Measurements from ENCODE around the gene UBQLN4. TPM values are rescaled to one million over a fixed set of nuclear protein-coding genes. Genes with fewer than 3 reads are reported as not detected.
"Not testable (repeated sequence)": the region's sequence is repeated elsewhere in the genome, so short reads cannot be mapped to it uniquely, and the experiment has no call there.

The UBQLN4 gene
- polyA plus RNA-seq, 3 donors: 47.6 to 53.0 (median 49.8) TPM

DNA sequence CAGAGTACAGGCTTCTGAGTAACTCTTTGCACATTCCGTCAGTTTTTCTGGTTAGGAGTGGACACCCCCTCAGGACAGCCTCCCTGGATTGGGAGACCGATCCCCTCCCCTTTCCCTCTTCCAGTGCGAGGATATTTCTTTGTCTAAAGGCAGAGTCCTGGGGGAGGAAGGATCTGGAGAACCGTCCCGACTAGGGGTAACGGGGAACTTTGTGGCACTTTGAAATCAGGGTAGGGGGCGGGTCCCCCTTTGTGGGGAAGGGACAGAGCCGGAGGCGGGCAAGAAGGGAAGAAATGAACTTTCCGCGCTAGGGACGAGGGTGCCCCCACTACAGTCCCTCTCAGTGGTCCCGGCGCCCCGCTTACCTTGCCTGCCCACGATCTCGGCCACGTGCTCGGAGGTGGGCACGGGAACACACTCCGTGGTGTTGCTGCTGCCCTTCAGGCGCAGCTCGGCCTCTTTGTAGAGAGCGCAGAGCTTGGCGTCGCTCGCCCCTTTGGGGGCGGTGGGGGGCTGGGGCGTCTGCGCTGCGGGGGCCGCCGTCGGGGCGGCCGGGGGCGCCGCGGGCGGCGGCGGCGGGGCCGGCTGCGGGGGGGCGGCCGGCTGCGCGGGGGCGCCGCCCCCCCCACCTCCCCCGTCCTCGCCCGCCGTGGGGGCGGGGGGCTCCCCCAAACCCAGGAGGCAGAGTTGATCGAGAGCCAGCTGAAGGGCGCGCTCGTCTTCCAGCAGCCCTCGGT is 27.8 kb upstream of the UBQLN4 start:
- DNase-seq (ENCODE audit: low read depth in 3 of 3, low spot score in 2 of 3): no peak

DNA sequence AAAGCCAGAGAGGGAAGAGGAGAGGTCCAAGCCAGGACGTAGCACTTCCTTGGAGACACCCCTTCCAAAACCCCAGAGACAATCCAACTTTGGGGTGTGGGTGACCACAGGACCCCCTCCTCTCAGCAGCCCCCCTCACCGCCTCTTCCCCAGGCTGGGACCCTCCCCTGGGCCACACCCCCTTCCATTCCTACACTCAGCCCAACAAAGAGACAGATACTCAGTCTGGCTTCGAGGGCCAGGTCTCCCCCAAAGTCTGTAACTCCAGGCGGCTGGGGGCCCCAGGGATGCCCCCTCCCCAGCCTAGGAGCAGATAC is 27.2 kb upstream of the UBQLN4 start:
- no peak for DNase-seq (ENCODE audit: low read depth in 3 of 3, low spot score in 2 of 3)

DNA sequence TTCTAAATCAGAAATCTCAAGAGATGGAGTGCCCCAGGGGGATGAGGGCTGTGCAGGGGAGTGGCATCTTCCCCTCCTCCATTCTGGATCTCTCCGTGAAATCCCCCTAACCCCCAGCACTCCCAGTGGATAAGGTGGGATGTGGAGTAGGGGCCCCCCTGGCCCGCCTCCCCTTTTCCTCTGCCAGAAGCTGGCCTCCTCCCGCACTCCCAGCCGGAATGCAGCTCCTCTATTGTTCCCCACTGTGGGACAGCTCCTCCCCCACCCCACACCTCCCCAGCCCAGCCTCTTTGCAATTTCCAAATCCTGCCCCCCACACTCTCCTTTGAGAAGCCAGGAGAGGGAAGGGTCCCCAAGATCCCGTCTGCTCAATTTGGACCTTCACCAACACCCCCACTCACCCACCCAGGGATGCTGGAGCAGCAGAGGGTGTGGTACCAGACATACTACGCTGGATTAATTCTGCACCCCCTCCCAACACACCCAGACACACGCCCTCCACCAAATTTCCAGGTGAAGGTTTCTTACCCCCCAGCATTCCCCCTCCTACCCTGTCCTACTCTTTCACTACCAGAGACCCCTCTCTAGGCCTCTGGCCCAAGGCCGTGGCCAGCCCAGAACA is 26.8 kb upstream of the UBQLN4 start:
- DNase-seq (ENCODE audit: low read depth in 3 of 3, low spot score in 2 of 3): no peak

DNA sequence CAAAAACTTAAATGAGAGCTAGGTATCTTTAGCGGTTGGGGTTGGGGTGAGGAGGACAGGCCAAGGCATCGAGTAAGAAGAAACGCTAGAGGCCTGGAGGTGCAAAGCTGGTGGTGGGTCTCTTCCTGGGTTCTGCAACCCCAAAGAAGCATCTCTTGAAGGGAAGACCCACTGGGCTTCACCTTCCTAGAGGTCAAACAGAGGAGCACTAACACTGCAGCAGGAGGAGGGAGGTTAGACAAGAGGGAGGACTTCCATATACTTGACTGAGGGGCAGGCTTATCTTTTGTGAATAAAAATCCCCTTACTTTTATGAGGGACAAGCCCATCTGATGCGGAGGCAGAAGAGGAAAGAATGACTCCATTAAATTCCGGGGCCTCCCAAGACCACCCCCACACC is 26.2 kb upstream of the UBQLN4 start:
- DNase-seq (ENCODE audit: low read depth in 3 of 3, low spot score in 2 of 3): no peak

DNA sequence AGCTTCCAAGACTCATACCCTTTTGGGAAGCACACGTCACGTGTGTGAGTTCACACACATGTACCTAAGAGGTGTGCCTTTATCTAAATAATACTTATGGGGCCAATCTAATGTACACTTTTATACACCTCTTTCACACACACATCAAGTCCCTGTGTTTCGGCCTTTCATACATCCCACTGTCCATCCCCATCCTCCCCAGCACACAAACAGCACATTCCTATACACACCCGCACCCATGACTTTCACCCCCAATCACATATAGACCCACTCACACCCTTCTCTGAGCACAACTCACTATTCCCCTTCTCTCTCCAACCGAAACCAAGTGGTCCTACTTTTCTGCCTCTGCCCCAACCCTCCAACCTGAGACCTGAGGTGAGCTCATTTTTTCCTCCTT is 25.1 kb upstream of the UBQLN4 start:
- DNase-seq (ENCODE audit: low read depth in 3 of 3, low spot score in 2 of 3): no peak

DNA sequence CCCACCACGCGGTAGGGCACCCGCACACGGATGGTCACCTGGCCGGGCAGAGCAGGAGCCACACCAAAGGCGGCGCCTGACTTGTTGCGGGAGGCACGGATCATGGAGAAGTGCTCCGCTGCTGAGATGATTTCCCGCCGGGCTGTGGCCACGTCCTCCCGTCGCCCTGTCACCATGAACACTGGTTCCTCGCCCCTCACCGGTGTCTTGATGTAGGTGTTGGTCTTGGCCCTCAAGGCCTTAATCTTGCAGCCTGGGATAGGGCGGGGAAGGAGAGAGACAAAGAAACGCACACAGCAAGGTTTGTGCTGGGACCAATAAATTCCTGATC is 23.8 kb upstream of the UBQLN4 start:
- DNase-seq (ENCODE audit: low read depth in 3 of 3, low spot score in 2 of 3): no peak

DNA sequence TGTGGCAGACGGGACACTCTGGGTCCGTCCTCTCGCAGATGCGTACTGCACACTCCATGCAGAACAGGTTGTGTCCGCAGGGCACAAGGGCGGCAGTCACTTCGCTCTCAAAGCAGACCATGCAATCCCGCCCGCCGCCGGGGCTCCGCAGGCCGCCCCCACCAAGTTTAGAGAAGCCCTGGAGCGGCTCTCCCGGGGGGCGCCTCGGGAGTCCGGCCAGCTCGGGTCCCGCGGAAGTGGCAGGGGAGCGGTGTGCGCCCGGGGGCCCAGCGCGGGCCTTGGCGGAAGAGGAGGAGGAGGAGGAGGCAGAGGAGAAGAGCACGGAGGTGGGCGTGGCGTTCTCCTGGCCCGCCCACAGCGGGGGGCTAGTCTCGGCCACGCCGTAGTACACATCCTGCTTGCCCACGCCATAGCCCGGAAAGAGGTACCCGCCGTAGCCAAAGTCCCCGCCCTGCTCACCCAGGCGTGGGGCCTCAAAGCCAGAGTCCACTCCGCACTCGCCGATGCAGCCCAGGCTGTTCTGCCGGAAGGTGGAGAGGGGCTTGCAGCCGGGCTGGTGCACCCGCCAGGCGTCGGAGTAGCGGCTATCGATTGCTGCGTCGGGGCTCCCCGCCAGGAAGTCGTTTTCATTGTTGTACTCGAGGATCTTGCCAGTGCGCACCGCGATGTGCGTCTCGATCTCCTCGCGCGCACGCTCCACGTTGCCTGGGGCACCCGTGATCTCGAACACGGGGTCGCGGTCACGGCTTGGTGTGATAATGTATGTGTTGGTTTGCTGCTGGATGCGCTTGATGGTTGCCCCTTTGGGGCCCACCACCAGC is 23.2 kb upstream of the UBQLN4 start:
- DNase-seq (ENCODE audit: low read depth in 3 of 3, low spot score in 2 of 3): no peak

DNA sequence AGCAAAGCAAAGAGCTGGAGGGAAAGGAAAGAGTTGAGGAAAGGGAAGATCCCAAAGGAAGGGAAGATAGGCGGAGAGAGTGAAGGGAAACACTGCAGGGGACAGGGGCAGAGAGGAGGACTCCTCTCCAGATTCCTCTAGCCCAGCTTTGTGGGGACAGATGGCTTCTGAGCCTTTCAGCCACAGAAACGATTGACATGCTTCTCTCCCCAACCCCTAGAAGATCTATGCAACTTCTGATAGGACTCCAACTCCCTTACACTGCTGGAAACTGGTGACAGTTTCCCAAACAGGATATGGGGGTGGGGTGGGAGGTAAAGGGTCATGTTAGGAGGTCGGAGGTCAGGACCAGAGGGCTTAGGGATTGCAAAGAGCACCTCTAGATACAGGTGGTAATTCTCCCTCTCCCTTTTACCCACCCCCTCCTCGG is 22.2 kb upstream of the UBQLN4 start:
- DNase-seq (ENCODE audit: low read depth in 3 of 3, low spot score in 2 of 3): no peak

DNA sequence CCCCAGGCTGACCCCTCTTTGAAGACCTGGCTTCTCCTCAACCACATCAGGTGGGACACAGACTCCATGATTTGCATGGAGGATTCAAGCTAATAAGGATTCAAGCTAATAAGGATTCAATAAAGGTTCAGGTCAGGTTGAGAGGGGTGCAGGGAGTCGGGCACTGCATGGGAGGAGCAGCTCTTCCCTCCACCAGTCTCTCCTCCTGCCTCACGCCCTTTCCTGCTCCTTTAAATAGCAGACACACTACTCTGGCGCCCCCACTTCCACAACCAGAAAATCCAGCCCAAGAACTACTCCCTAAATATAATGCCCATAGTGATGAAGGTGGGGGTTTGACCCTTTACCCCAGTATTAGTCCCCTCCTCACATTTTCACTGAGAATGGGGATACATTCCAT is 21.6 kb upstream of the UBQLN4 start:
- no peak for DNase-seq (ENCODE audit: low read depth in 3 of 3, low spot score in 2 of 3)

DNA sequence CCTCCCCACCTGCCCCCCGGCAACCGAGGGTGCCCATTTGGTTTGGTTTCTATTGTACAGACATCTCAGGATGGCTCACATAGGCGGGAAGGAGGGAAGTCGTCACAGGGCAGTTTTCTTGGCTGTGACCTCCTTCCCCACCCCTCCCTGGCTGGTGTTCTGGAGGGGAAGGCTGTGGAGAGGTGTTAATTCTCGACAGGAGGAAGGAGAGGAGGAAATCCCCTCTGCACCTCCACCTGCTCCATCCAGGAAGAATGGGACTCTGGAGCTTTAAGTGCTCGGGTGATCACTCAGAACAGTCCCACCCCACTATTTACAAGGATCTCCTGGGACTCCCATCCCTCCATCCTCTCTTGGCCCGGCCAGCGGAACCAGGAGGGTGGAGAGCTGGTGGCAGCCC is 21.1 kb upstream of the UBQLN4 start:
- DNase-seq (ENCODE audit: low read depth in 3 of 3, low spot score in 2 of 3): no peak

DNA sequence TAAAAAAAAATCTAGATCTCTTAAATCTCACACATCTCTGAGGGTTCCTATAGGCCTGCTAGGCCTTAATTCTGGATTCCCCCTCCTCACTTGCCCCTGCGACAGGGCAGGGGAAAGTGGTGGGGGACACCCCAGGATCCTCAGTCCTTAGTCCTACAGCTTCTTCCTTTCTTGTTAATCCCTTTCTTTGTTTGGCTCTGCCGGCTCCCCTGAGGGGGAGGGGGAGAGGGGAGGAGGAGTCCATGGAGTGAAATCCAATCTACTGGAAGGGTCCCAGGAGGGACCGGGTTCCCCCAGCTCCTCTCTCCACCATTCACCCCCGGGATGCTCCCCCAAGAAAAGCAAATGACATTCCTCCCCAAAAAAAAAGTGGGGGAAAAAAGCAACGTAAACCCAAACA is 20.1 kb upstream of the UBQLN4 start:
- no peak for DNase-seq (ENCODE audit: low read depth in 3 of 3, low spot score in 2 of 3)

DNA sequence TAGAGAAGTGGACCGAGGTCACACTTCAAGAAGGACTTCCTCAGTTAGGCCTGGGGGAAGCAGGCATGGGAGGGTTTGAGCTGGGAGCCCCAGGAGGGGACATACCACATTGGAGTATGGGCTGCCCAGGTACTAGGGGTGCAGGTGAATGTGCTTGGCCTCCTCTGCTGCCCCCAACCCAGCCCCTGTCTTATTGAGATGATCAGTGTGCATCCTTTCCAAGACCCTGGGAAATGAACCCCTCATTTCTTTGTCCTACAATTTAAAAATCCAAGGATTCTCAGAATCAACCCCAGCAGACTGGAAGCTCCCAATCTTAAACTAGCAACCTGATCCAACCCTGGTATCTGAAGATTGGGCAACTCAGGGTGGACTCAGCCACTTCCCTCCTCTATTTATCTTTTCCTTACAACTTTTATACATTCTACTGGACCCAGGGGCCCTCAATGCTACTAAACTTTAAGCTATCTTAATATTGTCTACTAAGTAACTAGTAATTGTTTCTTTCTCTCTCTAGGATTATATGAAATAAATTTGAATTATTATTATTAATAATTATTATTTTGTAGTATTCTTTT is 19.6 kb upstream of the UBQLN4 start:
- DNase-seq (ENCODE audit: low read depth in 3 of 3, low spot score in 2 of 3): no peak

DNA sequence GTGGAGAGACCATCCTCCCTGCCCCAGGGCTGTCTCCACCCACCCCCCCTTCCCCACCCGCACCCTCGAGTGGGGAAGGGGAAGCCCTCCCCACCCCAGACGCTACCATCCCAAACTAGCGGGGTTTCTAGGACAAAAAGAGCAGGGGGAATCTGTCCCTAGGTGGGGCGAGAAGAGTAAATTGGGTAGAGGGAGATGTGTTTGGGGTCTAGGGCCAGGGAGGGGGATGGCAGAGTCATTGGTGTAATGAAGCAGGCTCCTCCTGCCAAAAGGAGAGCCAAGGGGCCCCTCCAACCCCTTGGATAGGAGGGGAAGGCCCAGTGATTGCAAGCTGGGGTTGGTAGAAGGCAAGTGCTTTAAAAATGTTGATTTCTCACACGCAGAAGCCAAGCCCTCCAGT is 18.7 kb upstream of the UBQLN4 start:
- DNase-seq (ENCODE audit: low read depth in 3 of 3, low spot score in 2 of 3): no peak

DNA sequence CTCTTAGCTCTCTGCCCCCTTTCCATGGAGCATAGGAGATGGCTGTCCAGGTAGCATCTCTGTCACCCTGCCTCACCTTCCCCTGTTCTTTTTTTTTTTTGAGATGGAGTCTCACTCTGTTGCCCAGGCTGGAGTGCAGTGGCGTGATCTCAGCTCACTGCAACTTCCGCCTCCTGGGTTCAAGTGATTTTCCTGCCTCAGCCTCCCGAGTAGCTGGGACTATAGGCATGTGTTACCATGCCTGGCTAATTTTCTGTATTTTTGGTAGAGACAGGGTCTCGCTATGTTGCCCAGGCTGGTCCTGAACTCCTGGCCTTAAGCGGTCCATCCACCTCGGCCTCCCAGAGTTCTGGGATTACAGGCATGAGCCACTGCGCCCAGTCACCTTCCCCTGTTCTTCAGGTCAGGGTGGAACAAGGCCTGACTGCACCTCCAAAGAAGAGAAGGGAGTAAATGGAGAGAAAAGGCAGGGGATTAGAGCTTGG is 17.8 kb upstream of the UBQLN4 start:
- DNase-seq (ENCODE audit: low read depth in 3 of 3, low spot score in 2 of 3): not testable (repeated sequence)

DNA sequence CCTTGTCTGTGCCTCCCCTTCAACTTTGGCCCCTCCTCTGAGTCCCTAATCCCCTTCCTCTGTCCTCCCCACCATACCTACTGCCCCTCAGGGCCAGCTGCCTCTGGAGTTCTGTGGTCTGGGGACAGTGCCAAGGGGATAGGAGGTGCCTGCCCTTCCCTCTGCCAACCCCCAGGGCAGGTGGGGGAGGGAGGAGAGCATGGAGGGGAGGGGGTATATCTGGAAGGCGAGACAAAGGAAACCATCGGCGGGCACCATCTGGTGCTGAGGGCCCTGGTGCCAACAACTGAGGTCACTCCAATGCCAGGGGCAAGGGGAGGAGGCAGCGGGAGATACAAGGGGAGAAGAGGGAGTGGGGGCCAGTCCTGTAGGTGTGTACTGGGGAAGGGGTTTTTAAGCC is 16.9 kb upstream of the UBQLN4 start:
- DNase-seq (ENCODE audit: low read depth in 3 of 3, low spot score in 2 of 3): no peak

DNA sequence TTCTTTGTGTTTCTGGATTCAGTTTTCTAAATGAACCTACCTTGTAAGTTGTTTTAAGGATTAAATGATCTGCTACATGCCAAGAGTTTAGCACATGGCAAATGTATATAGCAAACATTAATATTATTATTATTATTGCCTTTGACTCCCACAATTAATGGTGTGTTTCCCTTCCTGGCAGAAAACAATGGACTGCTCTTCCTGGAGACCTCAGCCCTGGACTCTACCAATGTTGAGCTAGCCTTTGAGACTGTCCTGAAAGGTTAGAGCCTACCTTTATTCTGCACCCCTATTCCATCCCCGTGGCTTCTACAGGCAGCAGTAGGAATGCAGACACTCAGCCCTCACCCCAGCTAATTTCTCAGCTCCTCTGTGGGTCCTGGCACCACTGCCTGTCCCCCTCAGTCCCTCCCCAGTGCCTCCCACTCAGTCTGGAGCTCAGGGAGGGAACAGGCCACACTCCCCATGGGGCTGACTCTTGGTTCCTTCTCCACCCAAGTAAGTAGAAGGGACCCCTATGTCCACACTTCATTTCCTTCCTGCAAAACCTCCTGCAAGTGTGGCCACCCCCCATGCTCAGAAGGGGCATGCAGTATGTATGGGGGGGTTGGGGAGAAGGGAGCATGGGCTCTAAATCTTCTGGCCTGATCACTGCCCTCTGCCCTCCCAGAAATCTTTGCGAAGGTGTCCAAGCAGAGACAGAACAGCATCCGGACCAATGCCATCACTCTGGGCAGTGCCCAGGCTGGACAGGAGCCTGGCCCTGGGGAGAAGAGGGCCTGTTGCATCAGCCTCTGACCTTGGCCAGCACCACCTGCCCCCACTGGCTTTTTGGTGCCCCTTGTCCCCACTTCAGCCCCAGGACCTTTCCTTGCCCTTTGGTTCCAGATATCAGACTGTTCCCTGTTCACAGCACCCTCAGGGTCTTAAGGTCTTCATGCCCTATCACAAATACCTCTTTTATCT is 16.2 kb upstream of the UBQLN4 start:
- no peak for DNase-seq (ENCODE audit: low read depth in 3 of 3, low spot score in 2 of 3)

DNA sequence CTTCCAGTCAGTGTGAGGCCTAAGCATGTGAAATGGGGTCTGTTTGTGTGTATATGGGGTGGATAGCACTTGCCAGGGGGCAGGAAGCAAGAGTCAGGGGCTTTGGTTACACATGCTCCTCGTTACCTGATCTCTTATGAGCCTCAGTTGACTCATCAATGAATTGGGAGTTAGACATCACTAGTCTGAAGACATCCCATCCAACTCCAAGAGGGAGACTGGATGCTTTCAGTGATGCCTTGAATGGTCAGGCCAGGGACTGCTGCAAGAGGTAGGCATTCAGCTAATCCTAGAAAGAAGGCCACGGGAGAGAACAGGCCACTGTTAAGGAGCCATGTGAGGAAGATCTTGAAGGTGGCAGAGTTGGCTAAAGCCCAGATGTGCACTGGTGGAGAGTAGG is 13.7 kb upstream of the UBQLN4 start:
- DNase-seq (ENCODE audit: low read depth in 3 of 3, low spot score in 2 of 3): no peak

DNA sequence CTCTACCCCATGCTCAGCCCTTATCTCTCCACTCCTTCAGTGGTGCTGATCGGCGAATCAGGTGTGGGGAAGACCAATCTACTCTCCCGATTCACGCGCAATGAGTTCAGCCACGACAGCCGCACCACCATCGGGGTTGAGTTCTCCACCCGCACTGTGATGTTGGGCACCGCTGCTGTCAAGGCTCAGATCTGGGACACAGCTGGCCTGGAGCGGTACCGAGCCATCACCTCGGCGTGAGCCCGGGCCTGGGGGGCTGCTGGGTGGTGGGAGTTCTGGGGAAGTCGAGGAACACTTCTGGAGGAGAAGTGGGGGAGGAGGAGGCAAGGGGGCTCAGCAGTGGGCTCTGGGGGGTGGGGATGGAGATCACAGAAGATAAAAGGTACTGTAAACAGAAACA is 12.3 kb upstream of the UBQLN4 start:
- no peak for DNase-seq (ENCODE audit: low read depth in 3 of 3, low spot score in 2 of 3)

DNA sequence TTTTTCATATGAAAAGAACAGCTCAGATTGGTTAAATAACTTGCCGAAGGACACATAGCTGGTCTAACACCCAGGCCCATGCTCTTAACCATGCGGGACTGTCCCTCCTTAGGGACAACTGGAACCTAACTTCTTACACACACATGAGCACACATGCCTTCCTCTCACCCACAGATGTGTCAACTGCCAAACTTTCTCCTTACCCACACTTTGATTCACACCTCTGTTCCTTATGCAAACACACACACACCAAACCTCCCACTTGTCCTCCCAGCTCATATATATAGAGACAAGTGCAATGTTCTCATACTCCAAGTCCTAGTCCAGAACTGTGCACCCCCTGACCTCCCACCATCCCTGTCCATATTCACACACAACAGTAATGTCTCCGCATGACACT is 11.6 kb upstream of the UBQLN4 start:
- DNase-seq (ENCODE audit: low read depth in 3 of 3, low spot score in 2 of 3): no peak

DNA sequence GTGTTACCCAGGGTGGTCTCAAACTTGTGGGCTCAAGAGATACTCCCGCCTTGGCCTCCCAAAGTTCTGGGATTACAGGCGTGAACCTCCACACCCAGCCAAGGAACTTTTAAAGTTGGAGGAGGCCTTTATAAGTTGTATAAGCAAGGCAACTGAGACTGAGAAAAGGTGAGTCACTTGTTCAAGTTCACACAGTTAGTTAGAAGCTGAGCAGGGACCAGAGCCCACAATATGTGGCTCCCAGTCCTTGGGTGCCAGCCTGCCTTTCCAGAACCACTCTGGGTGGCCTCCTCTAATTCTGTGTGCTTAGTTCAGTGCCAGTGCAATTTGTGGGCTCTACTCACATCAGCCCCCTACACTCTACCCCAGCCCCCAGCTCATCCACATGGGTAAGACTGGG is 11.0 kb upstream of the UBQLN4 start:
- no peak for DNase-seq (ENCODE audit: low read depth in 3 of 3, low spot score in 2 of 3)

DNA sequence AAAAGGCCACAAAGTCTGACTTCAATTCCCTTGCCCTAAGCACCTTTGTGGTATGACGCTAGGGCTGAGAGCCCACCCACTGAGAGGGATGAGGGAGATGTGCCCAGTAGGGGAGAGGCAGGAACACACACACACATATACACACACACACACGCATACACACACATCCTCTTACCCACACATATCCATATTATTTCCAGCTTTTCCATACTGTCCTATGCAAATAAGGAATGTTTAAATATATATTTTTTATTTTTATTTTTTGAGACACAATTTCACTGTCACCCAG is 10.3 kb upstream of the UBQLN4 start:
- DNase-seq (ENCODE audit: low read depth in 3 of 3, low spot score in 2 of 3): no peak
